ENCODE data around the gene RICTOR.

The RICTOR gene

DNA sequence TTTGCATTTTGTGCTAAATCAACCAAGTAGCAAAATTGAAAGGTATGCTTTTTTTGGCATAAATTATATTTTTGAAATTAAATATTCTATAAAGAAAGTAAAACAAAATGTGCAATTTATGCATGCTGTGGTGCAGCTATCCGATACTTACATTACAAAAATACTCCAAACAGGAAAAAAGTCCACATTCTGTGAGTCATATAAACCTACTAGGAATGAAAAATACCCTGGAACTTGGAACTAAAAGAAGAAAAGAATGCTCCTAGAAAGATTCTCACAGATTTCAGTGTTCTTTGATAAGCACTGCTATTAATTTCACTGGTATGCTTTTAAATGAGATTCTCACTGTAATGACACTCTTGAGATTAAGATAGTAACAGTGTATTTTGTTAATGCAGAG lies 135.8 kb downstream of the RICTOR start:
- TF ChIP-seq, protein P1, sequence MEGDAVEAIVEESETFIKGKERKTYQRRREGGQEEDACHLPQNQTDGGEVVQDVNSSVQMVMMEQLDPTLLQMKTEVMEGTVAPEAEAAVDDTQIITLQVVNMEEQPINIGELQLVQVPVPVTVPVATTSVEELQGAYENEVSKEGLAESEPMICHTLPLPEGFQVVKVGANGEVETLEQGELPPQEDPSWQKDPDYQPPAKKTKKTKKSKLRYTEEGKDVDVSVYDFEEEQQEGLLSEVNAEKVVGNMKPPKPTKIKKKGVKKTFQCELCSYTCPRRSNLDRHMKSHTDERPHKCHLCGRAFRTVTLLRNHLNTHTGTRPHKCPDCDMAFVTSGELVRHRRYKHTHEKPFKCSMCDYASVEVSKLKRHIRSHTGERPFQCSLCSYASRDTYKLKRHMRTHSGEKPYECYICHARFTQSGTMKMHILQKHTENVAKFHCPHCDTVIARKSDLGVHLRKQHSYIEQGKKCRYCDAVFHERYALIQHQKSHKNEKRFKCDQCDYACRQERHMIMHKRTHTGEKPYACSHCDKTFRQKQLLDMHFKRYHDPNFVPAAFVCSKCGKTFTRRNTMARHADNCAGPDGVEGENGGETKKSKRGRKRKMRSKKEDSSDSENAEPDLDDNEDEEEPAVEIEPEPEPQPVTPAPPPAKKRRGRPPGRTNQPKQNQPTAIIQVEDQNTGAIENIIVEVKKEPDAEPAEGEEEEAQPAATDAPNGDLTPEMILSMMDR (IDR thresholded peaks at IDR 0.05; ENCODE audit: low read depth, low read length, missing control alignments): no peak
- DNase-seq (ENCODE audit: extremely low read depth, low read depth): no peak
- H3K4me3 ChIP-seq (replicated peaks; ENCODE audit: low read depth, low read length): no peak overlapping the region

DNA sequence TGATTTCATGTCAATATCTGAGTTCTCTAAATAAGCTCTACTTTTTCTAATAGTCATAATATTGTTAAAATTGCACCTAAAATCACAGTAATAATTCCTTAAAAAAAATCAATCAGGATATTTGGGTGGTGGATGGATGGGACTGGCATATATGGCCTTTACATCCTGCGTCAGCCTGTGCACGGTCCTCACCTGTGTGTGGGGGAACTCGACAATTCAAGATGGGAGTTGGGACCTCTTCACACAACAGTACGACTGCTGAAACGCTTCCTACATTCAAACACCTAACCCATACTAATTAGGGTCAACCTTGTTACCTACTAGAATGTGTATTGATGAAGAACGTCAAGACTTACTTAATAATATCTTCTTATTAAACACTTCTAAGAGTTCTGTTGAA lies 137.9 kb downstream of the RICTOR start:
- DNase-seq (ENCODE audit: extremely low read depth, low read depth): no peak
- TF ChIP-seq, protein P1 (IDR thresholded peaks at IDR 0.05; ENCODE audit: low read depth, low read length, missing control alignments): no peak
- no peak overlapping the region for H3K4me3 ChIP-seq (replicated peaks; ENCODE audit: low read depth, low read length)

DNA sequence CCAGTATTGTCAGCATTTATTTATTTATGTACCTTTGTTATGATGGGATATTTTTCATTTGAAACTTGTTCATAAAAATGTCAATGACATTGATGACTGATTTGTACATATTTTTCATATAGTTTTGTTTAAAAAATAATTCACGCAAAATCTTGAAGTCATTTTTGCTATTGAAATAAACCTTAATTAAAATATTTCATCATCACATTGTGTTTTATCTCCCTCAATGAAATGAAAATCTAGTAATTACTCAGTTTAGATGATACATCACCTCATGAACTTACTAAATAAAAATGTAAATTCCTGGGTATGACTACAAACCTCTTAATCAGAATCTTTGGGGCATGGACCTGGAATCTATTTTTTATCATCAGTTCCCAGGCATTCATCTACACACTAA lies 138.8 kb downstream of the RICTOR start:
- no peak overlapping the region for H3K4me3 ChIP-seq (replicated peaks; ENCODE audit: low read depth, low read length)
- TF ChIP-seq, protein P1 (IDR thresholded peaks at IDR 0.05; ENCODE audit: low read depth, low read length, missing control alignments): no peak
- DNase-seq (ENCODE audit: extremely low read depth, low read depth): no peak

DNA sequence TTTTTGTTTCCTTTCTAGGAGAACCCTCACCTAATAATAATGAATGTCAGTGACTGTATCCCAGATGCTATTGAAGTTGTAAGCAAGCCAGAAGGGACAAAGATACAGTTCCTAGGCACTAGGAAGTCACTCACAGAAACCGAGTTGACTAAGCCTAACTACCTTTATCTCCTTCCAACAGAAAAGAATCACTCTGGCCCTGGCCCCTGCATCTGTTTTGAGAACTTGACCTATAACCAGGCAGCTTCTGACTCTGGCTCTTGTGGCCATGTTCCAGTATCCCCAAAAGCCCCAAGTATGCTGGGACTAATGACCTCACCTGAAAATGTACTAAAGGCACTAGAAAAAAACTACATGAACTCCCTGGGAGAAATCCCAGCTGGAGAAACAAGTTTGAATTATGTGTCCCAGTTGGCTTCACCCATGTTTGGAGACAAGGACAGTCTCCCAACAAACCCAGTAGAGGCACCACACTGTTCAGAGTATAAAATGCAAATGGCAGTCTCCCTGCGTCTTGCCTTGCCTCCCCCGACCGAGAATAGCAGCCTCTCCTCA lies 141.3 kb downstream of the RICTOR start:
- DNase-seq (ENCODE audit: extremely low read depth, low read depth): no peak
- TF ChIP-seq, protein P1 (IDR thresholded peaks at IDR 0.05; ENCODE audit: low read depth, low read length, missing control alignments): no peak
- no peak overlapping the region for H3K4me3 ChIP-seq (replicated peaks; ENCODE audit: low read depth, low read length)

DNA sequence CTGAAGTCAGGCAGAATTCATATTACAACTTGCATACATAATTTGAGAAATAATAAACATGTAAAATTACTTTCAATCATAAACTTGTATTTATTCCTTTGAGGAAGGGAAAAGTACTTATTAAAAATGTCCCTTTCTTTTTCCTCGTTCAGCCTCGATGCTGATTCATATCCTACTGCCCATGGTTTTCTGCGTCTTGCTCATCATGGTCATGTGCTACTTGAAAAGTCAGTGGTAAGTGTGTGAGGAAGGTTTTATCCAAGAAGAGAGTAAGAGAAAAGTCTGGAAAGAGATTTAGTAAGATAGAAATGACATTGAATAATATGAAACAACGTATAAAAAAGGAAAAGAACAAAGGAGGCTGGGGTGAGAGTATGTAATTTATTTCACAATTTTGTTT lies 142.5 kb downstream of the RICTOR start:
- no peak for DNase-seq (ENCODE audit: extremely low read depth, low read depth)
- H3K4me3 ChIP-seq (replicated peaks; ENCODE audit: low read depth, low read length): no peak overlapping the region
- TF ChIP-seq, protein P1 (IDR thresholded peaks at IDR 0.05; ENCODE audit: low read depth, low read length, missing control alignments): no peak

DNA sequence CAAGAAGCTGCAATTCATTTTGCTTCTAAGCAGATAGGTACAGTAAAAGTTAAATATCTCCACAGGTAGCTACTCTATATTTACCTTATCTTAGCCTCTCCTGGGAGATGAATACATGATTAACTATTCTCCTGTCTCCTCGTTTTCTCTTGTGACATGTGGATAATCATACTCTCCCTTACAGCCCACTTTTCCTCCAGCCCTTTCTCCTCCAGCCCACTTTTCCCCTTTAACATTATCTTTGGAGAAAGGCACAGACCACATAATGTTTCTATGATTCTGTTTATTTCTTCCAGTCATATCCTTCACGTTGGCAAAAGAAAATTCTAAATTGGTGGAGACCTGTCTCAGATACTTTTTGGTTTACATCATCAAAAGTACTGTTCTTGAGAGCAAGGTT lies 144.4 kb downstream of the RICTOR start:
- TF ChIP-seq, protein P1 (IDR thresholded peaks at IDR 0.05; ENCODE audit: low read depth, low read length, missing control alignments): no peak
- no peak overlapping the region for H3K4me3 ChIP-seq (replicated peaks; ENCODE audit: low read depth, low read length)
- DNase-seq (ENCODE audit: extremely low read depth, low read depth): no peak

DNA sequence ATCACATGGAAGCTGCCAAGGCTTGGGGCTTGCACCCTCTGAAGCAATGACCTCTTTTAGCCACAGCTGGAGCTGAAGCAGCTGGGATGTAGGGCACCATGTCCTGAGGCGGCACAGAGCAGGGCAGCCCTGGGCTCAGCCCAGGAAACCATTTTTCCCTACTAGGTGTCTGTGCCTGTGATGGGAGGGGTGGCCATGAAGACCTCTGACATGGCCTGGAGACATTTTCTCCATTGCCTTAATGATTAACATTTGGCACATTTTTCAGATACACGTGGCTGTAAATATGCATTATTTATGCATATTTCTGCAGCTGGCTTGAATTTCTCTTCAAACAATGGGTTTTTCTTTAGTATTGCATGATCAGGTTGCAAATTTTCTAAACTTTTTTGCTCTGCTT lies 146.7 kb downstream of the RICTOR start:
- no peak overlapping the region for H3K4me3 ChIP-seq (replicated peaks; ENCODE audit: low read depth, low read length)
- no peak for DNase-seq (ENCODE audit: extremely low read depth, low read depth)
- TF ChIP-seq, protein P1 (IDR thresholded peaks at IDR 0.05; ENCODE audit: low read depth, low read length, missing control alignments): no peak

All from HFF-Myc (cell line).